ENCODE measurements around the gene CRYGS.

The CRYGS gene

DNA sequence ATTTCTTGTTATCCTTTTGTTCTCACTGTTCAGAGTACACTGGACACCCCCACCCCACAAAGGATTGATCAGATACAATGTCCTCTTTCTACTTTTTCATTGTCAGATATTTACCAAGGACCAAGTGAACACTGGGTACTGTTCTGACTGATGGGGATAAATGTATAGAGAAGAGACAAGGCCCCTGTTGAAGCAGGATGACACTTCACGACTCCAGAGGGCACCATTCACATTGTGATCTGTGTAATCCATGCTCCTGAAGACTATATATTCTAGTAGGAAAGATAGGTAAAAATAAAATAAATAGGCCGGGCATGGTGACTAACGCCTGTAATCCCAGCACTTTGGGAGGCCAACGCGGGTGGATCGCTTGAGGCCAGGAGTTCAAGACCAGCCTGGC is 7.2 kb upstream of the CRYGS start:
- no peak for DNase-seq (ENCODE audit: extremely low read depth, low read depth)
- TF ChIP-seq, protein P1, sequence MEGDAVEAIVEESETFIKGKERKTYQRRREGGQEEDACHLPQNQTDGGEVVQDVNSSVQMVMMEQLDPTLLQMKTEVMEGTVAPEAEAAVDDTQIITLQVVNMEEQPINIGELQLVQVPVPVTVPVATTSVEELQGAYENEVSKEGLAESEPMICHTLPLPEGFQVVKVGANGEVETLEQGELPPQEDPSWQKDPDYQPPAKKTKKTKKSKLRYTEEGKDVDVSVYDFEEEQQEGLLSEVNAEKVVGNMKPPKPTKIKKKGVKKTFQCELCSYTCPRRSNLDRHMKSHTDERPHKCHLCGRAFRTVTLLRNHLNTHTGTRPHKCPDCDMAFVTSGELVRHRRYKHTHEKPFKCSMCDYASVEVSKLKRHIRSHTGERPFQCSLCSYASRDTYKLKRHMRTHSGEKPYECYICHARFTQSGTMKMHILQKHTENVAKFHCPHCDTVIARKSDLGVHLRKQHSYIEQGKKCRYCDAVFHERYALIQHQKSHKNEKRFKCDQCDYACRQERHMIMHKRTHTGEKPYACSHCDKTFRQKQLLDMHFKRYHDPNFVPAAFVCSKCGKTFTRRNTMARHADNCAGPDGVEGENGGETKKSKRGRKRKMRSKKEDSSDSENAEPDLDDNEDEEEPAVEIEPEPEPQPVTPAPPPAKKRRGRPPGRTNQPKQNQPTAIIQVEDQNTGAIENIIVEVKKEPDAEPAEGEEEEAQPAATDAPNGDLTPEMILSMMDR (IDR thresholded peaks at IDR 0.05; ENCODE audit: low read depth, low read length), result no peak

DNA sequence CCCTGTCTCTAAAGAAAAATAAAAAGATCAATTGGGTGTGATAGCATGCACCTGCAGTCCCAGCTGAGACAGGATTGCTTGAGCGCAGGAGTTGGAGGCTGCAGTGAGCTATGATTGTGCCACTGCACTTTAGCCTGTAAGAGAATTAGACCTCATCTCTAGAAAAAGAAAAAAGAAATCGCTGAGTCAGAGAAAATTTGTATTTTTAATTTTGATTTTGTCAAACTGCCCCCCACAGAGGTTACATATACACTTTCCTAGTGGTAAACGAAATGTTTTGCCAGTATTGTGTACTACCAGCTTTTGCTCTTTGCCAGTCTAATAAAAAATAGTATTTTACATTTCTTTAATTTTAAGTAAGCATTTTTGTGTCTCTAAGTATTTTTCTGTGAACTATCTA is 5.3 kb upstream of the CRYGS start:
- no peak for DNase-seq (ENCODE audit: extremely low read depth, low read depth)
- TF ChIP-seq, protein P1 (IDR thresholded peaks at IDR 0.05; ENCODE audit: low read depth, low read length), result no peak

- no peak for DNase-seq (ENCODE audit: extremely low read depth, low read depth)
Measured at GRCh38 chr3:186540835-186541226, 3.3 kb downstream of the CRYGS start.

DNA sequence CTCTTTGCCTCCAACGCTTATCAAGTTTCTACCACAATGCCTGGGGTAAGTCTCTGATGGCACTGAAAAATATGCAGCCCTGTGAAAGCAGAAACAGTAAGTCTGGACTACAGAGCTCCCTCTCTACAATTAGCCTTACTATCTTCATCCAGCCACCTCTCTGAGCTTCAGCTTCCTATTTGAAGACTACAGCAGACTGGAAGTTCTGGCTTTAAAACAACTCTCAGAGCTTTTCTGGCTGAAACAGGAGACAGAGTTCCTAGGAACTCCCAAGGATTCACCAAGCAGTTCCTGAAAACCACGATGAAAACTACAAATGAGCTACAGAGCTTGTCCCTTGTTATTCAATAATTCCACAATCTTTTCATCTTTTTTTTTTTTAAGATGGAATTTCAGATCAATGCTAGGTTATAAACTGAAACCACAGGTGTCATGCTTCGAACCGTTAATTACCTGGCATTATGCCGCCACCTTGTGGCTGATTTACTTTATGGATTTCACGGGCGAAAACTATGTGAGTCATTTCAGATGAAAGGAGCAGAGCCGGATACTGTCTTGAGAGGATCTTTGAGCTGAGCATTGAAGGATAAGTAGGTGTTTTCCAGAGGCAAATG is 3.9 kb downstream of the CRYGS start:
- TF ChIP-seq, protein P1 (IDR thresholded peaks at IDR 0.05; ENCODE audit: low read depth, low read length), result peak; percentile 56
- peak; percentile 22 for DNase-seq (ENCODE audit: extremely low read depth, low read depth)

More at GRCh38 chr3:186540835-186541226, 3.3 kb downstream of the CRYGS start:
- TF ChIP-seq, protein P1 (IDR thresholded peaks at IDR 0.05; ENCODE audit: low read depth, low read length), result no peak

DNA sequence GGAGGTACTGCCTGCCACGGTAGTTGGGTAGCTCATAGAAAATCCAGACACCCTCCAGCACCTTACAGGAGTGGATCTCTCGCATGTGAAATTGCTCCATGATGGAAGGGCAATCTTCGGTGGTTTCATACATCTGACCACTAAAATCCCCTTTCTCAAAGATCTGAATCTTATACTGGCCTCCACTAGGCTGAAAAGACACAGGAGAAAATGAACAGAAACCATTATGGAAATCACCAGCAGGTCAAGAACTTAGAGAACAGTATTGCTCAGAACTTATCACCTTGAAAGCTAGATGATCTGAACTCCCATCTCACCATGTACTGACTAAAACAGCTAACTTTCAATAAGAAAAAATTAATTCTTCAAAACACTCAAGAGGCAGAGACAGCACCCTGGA is 5.4 kb downstream of the CRYGS start:
- no peak for DNase-seq (ENCODE audit: extremely low read depth, low read depth)

GRCh38 chr3:186536883-186537844 is 7.0 kb downstream of the CRYGS start:
- TF ChIP-seq, protein P1 (IDR thresholded peaks at IDR 0.05; ENCODE audit: low read depth, low read length), result no peak
- no peak for DNase-seq (ENCODE audit: extremely low read depth, low read depth)

More for the DNA sequence above, 5.4 kb downstream of the CRYGS start:
- TF ChIP-seq, protein P1 (IDR thresholded peaks at IDR 0.05; ENCODE audit: low read depth, low read length), result no peak

DNA sequence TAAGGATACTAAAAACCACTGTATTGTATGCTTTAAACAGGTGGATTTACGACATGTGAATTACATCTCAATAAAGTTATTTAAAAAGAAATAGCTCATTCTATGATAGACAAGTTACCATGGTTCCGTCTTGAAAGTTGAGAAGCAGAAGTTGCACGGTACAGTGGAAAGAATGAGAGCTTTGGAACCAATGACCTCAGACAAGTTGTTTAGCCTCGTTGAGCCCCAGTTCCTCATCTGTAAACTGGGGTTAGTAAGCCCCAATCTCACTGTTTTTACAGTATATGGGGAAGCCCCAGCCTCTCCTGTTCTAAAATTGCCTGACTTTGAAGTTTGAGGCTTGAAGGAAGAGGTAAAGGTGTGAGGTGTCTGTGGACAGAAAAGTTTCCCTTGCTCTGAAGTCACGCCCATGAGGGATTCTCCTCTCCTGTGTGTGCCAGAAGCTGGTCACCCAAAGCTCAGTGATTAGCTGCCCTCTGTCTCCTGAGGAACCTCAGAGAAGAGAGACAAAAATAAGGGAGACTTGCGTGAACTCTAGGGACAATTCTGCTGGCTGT is 10.0 kb downstream of the CRYGS start:
- DNase-seq (ENCODE audit: extremely low read depth, low read depth), result no peak
- TF ChIP-seq, protein P1 (IDR thresholded peaks at IDR 0.05; ENCODE audit: low read depth, low read length), result no peak
